IgD-negative memory B cell (primary cell): Measurements from ENCODE around the gene SCNN1A. TPM values are rescaled to one million over a fixed set of nuclear protein-coding genes. Genes with fewer than 3 reads are reported as not detected.

Experiments used
- H3K27ac Mint-ChIP-seq, 3 donors: one replicate each; pipeline ENCODE4 v1.8.0; 2020 to 2022; ENCODE audit warnings: mild to moderate bottlenecking in 3 of 3, mixed read lengths in 3 of 3, moderate library complexity in 1 of 3
- H3K27me3 Mint-ChIP-seq: one replicate; pipeline ENCODE4 v1.8.0; 2021; ENCODE audit warnings: mixed read lengths
- H3K36me3 Mint-ChIP-seq: one replicate; pipeline ENCODE4 v1.8.0; 2020; ENCODE audit warnings: mild to moderate bottlenecking, mixed read lengths
- H3K4me1 Mint-ChIP-seq, 3 donors: one replicate each; pipeline ENCODE4 v1.8.0; 2020 to 2022; ENCODE audit warnings: mixed read lengths in 3 of 3, mild to moderate bottlenecking in 1 of 3
- H3K4me3 Mint-ChIP-seq, 4 donors: one replicate each; pipeline ENCODE4 v1.8.0; 2020 to 2022; ENCODE audit warnings: mild to moderate bottlenecking in 4 of 4, mixed read lengths in 4 of 4, moderate library complexity in 3 of 4
- H3K9me3 Mint-ChIP-seq, 3 donors: one replicate each; pipeline ENCODE4 v1.8.0; 2020 to 2021; ENCODE audit warnings: mixed read lengths in 3 of 3, mild to moderate bottlenecking in 1 of 3
- polyA plus RNA-seq: library from polyadenylated mRNA; unstranded; fragments of 300-500 nt; fragmentation: Illumina TruSeq; gene quantifications from one replicate; pipeline ENCODE4 v1.2.3, GENCODE V29; 2021

The SCNN1A gene
- polyA plus RNA-seq, 1 donor from 2014 or later: not detected

GRCh38 chr12:6329703-6330064, 45.7 kb downstream of the SCNN1A start:
- Mint-ChIP-seq H3K4me1 (peaks cover 7 to 16% (median 14%) of the 10 kb centered on the region in 3 donors), H3K27me3 (peaks cover 58% of the 10 kb centered on the region), H3K4me3 (no peak overlapping the region), H3K9me3 (no peaks in the 10 kb centered on the region), H3K36me3 (no peaks in the 10 kb centered on the region), H3K27ac (peak overlapping the region in 2 of 3 donors; percentile 35 to 82)

DNA sequence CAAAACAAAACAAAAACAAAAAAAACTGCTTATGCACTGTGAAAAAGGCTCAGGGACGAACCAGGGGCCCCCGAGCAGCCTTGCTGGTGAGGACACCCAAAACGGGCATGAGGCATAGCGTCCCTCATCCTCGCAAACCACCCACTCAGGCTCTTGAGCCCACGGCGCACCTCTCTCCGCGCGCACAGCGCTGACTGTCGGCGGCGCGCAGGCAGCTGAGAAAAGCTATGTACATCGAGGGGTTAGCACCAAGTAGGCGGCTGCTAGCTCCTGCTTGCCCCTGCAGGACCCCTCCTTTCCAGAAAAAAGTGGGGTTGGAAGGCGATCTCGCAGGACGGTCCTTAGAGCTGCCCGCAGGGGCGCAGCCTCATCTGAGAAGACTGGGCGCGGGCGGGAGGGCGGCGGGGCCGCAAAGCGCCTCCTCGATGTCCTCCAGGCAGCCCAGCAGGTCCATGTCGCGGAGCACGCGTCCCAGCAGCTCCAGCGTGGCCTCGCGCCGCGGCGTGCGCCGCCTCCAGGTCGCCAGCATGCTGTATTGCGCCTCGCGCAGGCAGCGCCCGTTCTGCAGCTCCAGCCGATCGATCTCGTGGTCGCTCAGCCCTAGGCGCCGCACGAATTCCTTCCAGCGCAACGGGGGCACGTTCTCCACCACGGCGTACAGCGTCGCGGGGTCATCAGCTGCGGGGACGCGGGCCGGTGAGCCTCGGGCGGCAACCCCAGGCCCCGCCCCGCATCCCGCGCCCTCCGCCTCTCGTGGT, 46.2 kb downstream of the SCNN1A start:
- peaks cover 7 to 19% (median 14%) of the 10 kb centered on the region in 3 donors for H3K4me1 Mint-ChIP-seq
- H3K9me3 Mint-ChIP-seq: no peaks in the 10 kb centered on the region
- no peak overlapping the region for H3K27ac Mint-ChIP-seq
- no peak overlapping the region for H3K4me3 Mint-ChIP-seq
- H3K27me3 Mint-ChIP-seq: peaks cover 59% of the 10 kb centered on the region
- H3K36me3 Mint-ChIP-seq: no peaks in the 10 kb centered on the region

GRCh38 chr12:6328045-6328779, 47.2 kb downstream of the SCNN1A start:
- H3K36me3 Mint-ChIP-seq: no peaks in the 10 kb centered on the region
- peaks cover 13 to 21% (median 20%) of the 10 kb centered on the region in 3 donors for H3K4me1 Mint-ChIP-seq
- H3K4me3 Mint-ChIP-seq: peak overlapping the region in 1 of 4 donors; percentile 63
- peaks cover 59% of the 10 kb centered on the region for H3K27me3 Mint-ChIP-seq
- H3K9me3 Mint-ChIP-seq: no peaks in the 10 kb centered on the region
- no peak overlapping the region for H3K27ac Mint-ChIP-seq

DNA sequence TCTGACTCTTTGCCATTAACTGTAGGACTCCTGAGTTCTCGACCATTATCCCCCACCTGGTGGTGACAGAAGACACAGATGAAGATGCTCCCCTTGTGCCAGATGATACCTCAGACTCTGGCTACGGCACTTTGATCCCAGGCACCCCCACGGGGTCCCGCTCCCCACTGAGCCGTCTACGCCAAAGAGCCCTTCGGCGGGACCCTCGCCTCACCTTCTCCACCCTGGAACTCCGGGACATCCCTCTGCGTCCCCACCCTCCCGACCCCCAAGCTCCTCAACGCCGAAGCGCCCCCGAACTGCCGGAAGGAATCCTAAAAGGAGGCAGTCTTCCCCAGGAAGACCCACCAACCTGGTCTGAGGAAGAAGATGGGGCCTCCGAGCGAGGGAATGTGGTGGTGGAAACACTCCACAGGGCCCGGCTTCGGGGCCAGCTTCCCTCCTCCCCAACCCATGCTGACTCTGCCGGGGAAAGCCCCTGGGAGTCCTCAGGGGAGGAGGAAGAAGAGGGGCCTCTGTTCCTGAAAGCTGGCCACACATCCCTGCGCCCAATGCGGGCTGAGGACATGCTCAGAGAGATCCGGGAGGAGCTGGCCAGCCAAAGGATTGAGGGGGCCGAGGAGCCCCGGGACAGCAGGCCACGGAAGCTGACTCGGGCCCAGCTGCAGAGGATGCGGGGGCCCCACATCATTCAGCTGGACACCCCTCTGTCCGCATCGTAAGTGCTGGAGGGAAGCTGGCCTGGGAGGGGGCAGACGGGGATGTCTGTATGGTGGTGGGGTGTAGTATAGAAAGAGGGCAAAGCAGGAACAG, 47.9 kb downstream of the SCNN1A start:
- Mint-ChIP-seq H3K4me1 (peaks cover 18 to 25% (median 21%) of the 10 kb centered on the region in 3 donors), H3K9me3 (no peaks in the 10 kb centered on the region), H3K4me3 (no peak overlapping the region), H3K27me3 (peaks cover 57% of the 10 kb centered on the region), H3K27ac (no peak overlapping the region), H3K36me3 (no peaks in the 10 kb centered on the region)

GRCh38 chr12:6326316-6327228, 48.8 kb downstream of the SCNN1A start:
- Mint-ChIP-seq H3K27me3 (peaks cover 64% of the 10 kb centered on the region), H3K4me3 (peak overlapping the region in 2 of 4 donors; percentile 26 to 79), H3K27ac (peak overlapping the region in 1 of 3 donors; percentile 46), H3K9me3 (no peaks in the 10 kb centered on the region), H3K36me3 (no peaks in the 10 kb centered on the region), H3K4me1 (peaks cover 21 to 26% (median 24%) of the 10 kb centered on the region in 3 donors)

- Mint-ChIP-seq H3K36me3 (no peaks in the 10 kb centered on the region), H3K27me3 (peaks cover 66% of the 10 kb centered on the region), H3K4me1 (peaks cover 15 to 20% (median 16%) of the 10 kb centered on the region in 3 donors), H3K9me3 (no peaks in the 10 kb centered on the region), H3K4me3 (no peak overlapping the region), H3K27ac (peak overlapping the region in 1 of 3 donors; percentile 40)
Observed at GRCh38 chr12:6324936-6325750, 50.2 kb downstream of the SCNN1A start.

DNA sequence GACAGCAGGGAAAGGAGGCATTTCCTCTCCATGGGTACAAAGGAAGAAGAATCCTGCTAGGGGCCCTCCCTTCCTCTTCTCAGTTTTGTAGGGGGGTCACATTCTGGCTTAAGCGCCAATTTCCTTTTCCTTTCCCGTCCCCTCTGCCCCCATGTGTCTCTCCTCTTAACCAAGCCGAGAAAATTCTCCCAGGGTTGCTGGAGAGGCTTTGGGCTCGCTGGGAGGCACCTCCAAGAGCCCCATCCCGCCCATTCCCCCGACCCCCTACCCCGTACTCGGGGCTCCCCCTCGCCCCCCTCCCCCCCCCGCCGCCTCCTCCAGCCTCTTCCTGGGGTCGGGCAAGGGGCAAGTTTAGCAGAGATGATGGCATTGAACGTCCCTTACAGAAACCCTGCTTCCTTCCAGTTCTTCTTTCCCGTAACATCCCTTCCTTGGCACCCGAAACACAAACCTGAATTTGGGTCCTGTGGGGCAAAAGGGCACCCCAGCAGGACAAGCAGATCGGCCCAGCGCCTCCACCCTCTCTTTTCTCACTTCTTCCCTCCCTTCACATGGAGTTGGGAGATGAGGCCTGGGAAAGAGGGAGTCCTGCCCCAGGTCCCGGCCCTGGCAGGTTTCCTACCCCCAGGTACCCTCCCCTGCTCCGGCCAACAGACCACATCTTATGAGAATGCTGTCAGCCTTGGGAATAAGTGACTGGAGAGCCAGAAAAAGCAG, 51.2 kb downstream of the SCNN1A start:
- Mint-ChIP-seq H3K4me1 (peaks cover 12 to 17% (median 12%) of the 10 kb centered on the region in 3 donors), H3K9me3 (peaks cover 0 to 1% (median 0%) of the 10 kb centered on the region in 3 donors), H3K27ac (peak overlapping the region in 1 of 3 donors; percentile 40), H3K4me3 (peak overlapping the region in 1 of 4 donors; percentile 77), H3K36me3 (no peaks in the 10 kb centered on the region), H3K27me3 (peaks cover 73% of the 10 kb centered on the region)

- peaks cover 0 to 1% (median 0%) of the 10 kb centered on the region in 3 donors for H3K9me3 Mint-ChIP-seq
- no peaks in the 10 kb centered on the region for H3K36me3 Mint-ChIP-seq
- H3K27ac Mint-ChIP-seq: peak overlapping the region in 1 of 3 donors; percentile 53
- peak overlapping the region in 2 of 4 donors; percentile 65 to 77 for H3K4me3 Mint-ChIP-seq
- peaks cover 74% of the 10 kb centered on the region for H3K27me3 Mint-ChIP-seq
- H3K4me1 Mint-ChIP-seq: peaks cover 12 to 17% (median 12%) of the 10 kb centered on the region in 3 donors
Observed at GRCh38 chr12:6323340-6323994, 51.9 kb downstream of the SCNN1A start.

DNA sequence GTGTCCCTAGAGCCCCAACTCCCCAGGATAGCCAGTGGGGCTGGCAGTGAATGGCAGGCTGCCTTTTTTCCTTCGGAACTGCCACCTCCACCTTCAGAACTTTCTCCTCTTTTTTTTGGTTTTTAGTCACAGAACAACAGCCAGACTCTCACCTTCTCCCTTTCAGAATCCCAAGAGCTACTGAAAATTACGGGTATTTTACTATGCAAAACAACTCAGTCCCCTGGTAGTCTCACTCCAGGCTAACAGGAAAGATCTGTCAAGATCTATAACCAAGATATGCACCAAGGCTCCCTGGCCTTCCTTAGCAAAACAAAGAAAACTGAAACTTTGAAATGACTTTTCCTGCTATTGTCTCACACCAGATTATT, 52.4 kb downstream of the SCNN1A start:
- H3K27ac Mint-ChIP-seq: no peak overlapping the region
- H3K4me3 Mint-ChIP-seq: peak overlapping the region in 1 of 4 donors; percentile 26
- no peaks in the 10 kb centered on the region for H3K36me3 Mint-ChIP-seq
- H3K9me3 Mint-ChIP-seq: peaks cover 0 to 1% (median 0%) of the 10 kb centered on the region in 3 donors
- H3K27me3 Mint-ChIP-seq: peaks cover 76% of the 10 kb centered on the region
- H3K4me1 Mint-ChIP-seq: peaks cover 12 to 17% (median 12%) of the 10 kb centered on the region in 3 donors

DNA sequence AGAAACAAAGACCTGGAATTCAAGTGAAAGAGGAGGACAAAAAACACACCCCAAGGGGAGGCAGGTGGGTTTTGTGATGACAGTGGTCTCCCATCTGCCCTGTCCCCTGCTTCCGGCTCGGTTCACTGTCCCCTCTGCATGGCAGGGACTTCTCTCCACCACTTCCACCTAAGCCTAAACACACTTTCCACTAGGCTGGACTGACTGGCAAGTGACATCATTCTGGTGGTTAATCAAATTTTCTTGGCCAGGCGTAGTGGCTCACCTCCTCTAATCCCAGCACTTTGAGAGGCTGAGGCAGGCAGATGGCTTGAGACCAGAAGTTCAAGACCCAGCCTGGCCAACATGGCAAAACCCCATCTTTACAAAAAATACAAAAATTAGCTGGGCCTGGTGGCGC, 53.0 kb downstream of the SCNN1A start:
- Mint-ChIP-seq H3K4me3 (no peak overlapping the region), H3K4me1 (peaks cover 12 to 17% (median 12%) of the 10 kb centered on the region in 3 donors), H3K36me3 (no peaks in the 10 kb centered on the region), H3K27me3 (peaks cover 79% of the 10 kb centered on the region), H3K9me3 (peaks cover 0 to 1% (median 0%) of the 10 kb centered on the region in 3 donors), H3K27ac (no peak overlapping the region)

DNA sequence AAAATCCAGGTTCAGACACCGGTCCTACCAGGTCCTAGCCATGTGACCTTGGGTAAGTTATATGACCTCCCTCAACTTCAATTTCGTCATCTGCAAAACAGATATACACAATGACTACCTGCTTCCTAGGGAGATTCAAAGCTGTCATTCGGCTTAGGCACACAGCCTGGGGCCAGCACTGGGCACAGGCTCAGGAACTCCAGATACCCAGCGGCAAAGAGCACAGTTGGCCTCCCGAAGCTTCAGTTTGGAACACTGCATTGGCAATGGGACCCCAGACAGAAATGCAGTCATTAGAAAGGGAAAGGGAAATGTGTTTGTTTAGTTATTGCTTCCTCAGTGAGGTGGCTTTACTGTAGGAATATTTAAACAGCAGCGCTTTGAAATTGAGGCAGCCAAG, 53.5 kb downstream of the SCNN1A start:
- Mint-ChIP-seq H3K27me3 (peaks cover 76% of the 10 kb centered on the region), H3K9me3 (peaks cover 0 to 1% (median 0%) of the 10 kb centered on the region in 3 donors), H3K4me1 (peaks cover 12 to 17% (median 12%) of the 10 kb centered on the region in 3 donors), H3K4me3 (no peak overlapping the region), H3K27ac (no peak overlapping the region), H3K36me3 (no peaks in the 10 kb centered on the region)

DNA sequence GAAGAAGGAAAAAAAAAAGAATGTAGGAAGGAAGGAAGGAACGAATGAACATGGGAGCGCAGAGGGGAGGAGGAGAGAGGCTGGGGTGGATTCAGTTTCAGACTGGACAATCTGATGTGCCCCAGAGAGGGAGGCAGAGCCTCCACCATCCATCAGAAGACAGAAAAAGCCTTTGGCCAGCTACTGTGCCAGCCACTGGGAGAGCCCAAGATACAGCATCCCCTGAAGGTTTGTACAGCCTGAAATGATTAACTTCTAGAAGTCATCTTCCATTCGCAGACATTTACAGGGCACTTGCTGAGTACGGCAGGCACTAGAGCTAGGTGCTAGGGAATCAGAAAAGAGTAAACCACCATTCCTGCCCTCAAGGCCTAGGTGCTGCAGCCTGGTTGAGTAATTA, 55.9 kb downstream of the SCNN1A start:
- Mint-ChIP-seq H3K4me1 (peaks cover 10 to 17% (median 12%) of the 10 kb centered on the region in 3 donors), H3K36me3 (no peaks in the 10 kb centered on the region), H3K27me3 (peaks cover 66% of the 10 kb centered on the region), H3K9me3 (peaks cover 0 to 1% (median 0%) of the 10 kb centered on the region in 3 donors), H3K27ac (no peak overlapping the region), H3K4me3 (no peak overlapping the region)
